HG02973 (cell line): Measurements from ENCODE around the gene NRGN.

ENCODE experiments used
- ATAC-seq: cut with Tn5 transposase; IDR thresholded peaks from one replicate; pipeline ENCODE4 v1.9.1; 2021; ENCODE audit warnings: moderate library complexity; ENCODE audit not compliant: unreplicated experiment

Gene NRGN

GRCh38 chr11:124738713-124739478, 846 bp upstream of the NRGN start:
- ATAC-seq = no peak

GRCh38 chr11:124740277-124740882, 638 bp downstream of the NRGN start:
- ATAC-seq = peak; percentile 40

- no peak for ATAC-seq
These were observed 2.8 kb downstream of the NRGN start for GRCh38 chr11:124742555-124742954.

GRCh38 chr11:124743050-124743449, 3.3 kb downstream of the NRGN start:
- no peak for ATAC-seq

GRCh38 chr11:124745270-124745834, 5.6 kb downstream of the NRGN start:
- ATAC-seq = no peak

GRCh38 chr11:124745835-124746620, 6.3 kb downstream of the NRGN start:
- ATAC-seq = peak; percentile 27

- ATAC-seq = peak; percentile 93
These were observed 7.0 kb downstream of the NRGN start for GRCh38 chr11:124746621-124747243.

- ATAC-seq = no peak
These were observed 7.8 kb downstream of the NRGN start for GRCh38 chr11:124747406-124748099.

GRCh38 chr11:124748100-124748418, 8.3 kb downstream of the NRGN start:
- no peak for ATAC-seq

- no peak for ATAC-seq
These were observed 9.0 kb downstream of the NRGN start for GRCh38 chr11:124748481-124749343.

GRCh38 chr11:124749912-124750311, 10.2 kb downstream of the NRGN start:
- ATAC-seq = no peak

- no peak for ATAC-seq
These were observed 11.6 kb downstream of the NRGN start for GRCh38 chr11:124751391-124751740.

- ATAC-seq = no peak
These were observed 12.2 kb downstream of the NRGN start, which contains the start of gene VSIG2 for GRCh38 chr11:124751741-124752470. TSS of gene VSIG2 (minus strand) at chr11:124752255. CDS start at chr11:124752137, 118 bp downstream.

GRCh38 chr11:124752471-124753102, 12.8 kb downstream of the NRGN start:
- ATAC-seq = no peak

GRCh38 chr11:124753205-124753604, 13.5 kb downstream of the NRGN start:
- ATAC-seq = no peak

GRCh38 chr11:124753624-124754023, 13.9 kb downstream of the NRGN start:
- ATAC-seq = no peak

GRCh38 chr11:124754309-124754708, 14.6 kb downstream of the NRGN start:
- ATAC-seq = no peak

- no peak for ATAC-seq
These were observed 15.0 kb downstream of the NRGN start for GRCh38 chr11:124754710-124755109.
